NCI-H1105 (cell line): ENCODE measurements around the gene TNKS2.
"Not testable (repeated sequence)": the region's sequence is repeated elsewhere in the genome, so short reads cannot be mapped to it uniquely, and the experiment has no call there.

Experiments used
- DNase-seq: peaks from one replicate; lab custom pipeline; 2025; lab: John Stamatoyannopoulos, UW

The TNKS2 gene

GRCh38 chr10:91796331-91797047 is 1.7 kb upstream of the TNKS2 start:
- no peak for DNase-seq

- DNase-seq, result no peak
These were observed 1.1 kb upstream of the TNKS2 start for GRCh38 chr10:91797048-91797690.

- no peak for DNase-seq
These were observed 704 bp downstream of the TNKS2 start for GRCh38 chr10:91798649-91799611.

GRCh38 chr10:91799612-91799975 is 1.4 kb downstream of the TNKS2 start:
- DNase-seq, result no peak

GRCh38 chr10:91800182-91800581 is 2.0 kb downstream of the TNKS2 start:
- DNase-seq, result no peak

- no peak for DNase-seq
These were observed 2.5 kb downstream of the TNKS2 start for GRCh38 chr10:91800756-91801155.

DNA sequence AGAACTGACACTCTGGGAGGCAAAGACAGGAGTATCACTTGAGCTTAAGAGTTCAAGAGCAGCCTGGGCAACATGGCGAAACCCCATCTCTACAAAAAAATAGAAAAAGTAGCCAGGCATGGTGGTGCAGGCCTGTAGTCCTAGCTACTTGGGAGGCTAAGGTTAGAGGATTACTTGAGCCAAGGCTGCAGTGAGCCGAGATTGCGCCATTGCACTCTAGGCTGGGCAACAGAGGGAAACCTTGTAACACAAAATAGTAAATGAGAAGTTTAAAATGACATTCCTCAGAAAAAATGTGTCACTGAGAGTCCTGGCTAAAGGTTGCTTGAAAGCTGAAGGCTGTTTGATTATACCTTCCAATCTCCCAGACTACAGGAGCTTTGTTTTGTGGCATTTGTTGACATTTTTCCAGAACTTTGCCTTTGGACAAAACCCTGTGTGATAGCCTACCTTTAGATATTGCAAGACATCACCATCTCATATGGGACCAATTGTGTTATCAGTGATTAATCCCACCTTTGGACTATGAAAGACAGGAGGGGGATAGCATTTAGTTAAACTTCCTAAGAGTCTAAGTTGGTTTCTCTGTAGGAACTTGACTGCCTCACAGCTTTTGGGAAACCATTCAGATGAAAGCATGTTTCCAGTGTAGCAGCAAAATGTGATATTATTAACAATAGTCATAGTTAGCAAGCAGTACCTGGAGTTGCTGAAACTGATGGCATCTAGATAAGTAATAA is 5.3 kb downstream of the TNKS2 start:
- no peak for DNase-seq

DNA sequence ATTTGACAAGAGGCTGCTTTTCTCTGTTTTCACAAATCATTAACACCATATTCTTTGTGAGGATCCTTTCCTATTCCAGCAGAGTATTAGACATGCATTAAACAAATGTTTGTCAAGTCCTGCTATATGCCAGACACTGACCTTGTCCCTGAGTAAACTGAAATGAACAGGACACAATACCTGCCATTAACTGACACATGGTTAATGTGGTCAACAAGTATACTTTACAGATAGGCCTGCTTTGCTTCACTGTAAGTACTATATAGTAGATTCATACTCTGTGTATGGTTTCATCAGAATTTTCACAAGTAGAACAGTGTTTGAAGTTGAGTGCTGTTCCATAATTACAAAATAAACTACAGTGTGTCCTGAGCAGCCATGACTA is 5.9 kb downstream of the TNKS2 start:
- DNase-seq, result no peak

DNA sequence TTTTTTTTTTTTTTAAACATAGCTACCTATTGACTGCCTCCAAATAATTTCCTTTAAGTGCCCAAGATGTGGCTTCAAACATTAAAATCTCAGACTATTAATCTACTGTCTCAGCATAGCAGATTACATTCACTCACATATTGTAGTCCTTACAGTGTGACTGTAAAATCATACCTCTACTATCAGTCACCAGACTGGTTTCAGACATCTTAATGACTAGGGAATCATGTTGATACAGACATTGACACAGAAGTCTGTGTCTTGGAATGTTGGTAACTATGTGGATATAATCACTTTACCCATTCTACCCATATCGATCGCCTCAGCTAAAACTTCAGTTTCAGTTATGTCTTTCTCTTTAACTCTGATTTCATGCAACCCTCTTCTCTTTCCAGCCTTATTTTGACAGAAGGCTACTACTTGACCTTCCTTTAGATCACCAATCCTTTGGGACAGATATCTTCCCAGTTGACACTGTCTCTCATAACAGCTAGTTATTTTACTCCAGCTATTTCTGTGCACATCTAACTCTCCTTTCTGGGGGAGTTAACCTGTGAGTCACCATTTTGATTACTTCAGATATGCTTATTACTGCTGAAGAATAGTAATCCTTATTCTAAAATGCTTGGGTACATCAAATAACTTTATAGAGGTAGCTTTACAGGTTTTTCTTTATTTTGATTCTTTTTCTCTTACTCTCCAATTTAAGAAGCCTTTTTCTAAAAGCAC is 7.0 kb downstream of the TNKS2 start:
- DNase-seq, result no peak

DNA sequence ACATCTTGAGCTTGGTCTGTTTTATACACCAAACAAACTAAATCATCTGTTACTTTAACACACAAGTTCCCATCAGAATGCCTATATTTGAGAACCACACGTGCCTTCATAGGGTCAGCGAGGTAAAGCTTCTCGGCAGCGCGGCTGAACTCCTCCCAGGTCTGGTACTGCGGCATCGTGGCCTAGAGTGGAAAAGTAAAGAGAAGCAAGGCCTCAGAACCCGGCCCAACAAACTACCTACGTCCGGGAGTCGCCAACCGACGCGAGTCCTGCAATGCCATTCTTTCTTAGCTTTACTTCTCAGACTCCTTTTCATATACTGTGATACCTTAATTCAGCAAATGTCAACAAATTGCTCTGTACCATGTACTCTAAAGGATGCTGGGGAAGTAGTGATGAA is 9.0 kb downstream of the TNKS2 start:
- not testable (repeated sequence) for DNase-seq

- DNase-seq, result no peak
These were observed 15.0 kb downstream of the TNKS2 start for GRCh38 chr10:91813251-91813650.

- DNase-seq, result no peak
These were observed 18.8 kb downstream of the TNKS2 start for GRCh38 chr10:91816981-91817380.

DNA sequence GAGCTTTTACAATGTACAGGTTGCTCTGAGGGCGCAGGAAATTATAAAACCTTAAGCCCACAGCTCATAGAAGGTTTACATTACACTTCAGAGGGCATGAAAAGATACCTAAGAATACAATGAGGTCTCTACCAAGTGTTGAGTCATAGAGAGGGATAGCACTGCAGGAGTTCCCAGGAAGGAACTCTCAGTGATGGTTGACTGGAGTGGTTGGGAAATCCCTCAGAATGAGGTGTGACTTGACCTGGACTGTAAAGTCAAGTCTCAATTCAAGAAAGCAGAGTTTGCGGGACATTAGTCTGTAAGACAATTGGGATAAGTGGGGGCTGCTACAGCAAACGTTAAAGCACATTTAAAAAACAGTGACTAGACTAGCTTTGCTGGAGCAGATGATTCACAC is 21.9 kb downstream of the TNKS2 start:
- no peak for DNase-seq

DNA sequence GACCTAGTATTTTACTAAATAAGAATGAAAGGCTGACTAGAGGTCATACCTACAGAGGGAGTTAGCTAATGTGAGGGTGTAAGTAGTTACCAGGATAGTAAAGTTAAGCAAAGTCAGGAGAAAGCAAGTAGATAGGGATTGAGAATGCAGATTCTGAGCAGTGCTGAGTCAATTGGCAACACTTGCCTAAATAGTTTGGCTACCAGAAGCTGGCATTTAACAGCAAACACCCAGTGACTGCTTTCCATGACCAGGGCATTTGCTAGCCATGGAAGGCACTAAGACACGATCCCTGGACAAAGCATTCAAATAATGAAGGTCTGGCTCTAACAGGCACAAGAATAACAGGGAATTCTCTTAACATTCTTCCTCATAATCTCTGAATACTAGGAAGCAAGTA is 25.9 kb downstream of the TNKS2 start:
- DNase-seq, result no peak

- no peak for DNase-seq
These were observed 31.0 kb downstream of the TNKS2 start for GRCh38 chr10:91829268-91829667.

GRCh38 chr10:91838199-91838598 is 40.0 kb downstream of the TNKS2 start:
- no peak for DNase-seq

DNA sequence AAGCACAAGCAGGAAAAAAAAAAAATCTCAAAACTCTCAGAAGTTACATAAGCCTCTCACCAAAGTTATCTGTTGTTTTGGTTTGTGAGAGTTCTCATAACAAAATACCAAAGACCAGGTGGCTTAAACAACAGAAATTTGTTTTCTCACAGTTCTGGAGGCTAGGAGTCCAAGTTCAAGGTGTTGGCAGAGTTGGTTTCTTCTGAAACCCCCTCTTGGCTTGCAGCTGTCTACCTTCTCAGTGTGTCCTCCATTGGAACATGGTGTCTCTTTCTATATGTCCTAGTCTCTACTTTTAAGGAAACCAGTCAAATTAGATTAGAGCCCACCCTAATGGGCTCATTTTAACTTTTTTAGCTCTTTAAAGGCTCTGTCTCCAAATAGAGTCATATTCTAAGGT is 44.9 kb downstream of the TNKS2 start:
- no peak for DNase-seq

- DNase-seq, result no peak
These were observed 58.4 kb downstream of the TNKS2 start for GRCh38 chr10:91856637-91857036.

- DNase-seq, result no peak
These were observed 62.7 kb downstream of the TNKS2 start for GRCh38 chr10:91860885-91861284.

GRCh38 chr10:91864099-91864498 is 65.9 kb downstream of the TNKS2 start:
- no peak for DNase-seq

DNA sequence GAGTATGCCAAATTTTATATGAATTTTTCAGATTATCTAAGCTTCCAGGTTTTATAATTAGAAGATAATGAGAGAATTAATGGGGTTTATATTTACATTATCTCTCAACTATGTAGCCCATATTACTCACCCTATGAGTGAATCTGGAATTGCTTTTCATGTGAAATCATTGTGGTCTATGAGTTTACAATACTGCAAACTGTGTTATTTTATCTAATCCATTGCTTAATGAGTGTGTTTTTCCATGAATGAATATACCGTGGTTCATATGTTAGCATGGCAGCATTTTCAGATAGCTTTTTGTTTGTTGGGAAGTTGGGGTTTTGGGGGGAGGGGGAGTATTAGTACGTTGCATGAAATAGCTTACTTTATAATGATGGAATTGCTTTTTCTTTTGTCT is 66.5 kb downstream of the TNKS2 start:
- DNase-seq, result no peak
